GM06990 (cell line): ENCODE results near the gene LIMA1.

Experiments
- DNase-seq: peaks from one replicate; pipeline ENCODE4 v3.0.0-alpha.2; 2011; ENCODE audit not compliant: insufficient read length; ENCODE audit errors: extremely low read depth
- H3K27me3 ChIP-seq: replicated peaks from 2 replicates; pipeline ENCODE4 v1.6.0; 2011; ENCODE audit warnings: low read length; ENCODE audit not compliant: control insufficient read depth, insufficient read depth
- H3K36me3 ChIP-seq: 2 replicates; pipeline ENCODE4 v1.5.1; 2011; ENCODE audit warnings: low read length; ENCODE audit not compliant: control insufficient read depth, insufficient read depth
- H3K4me3 ChIP-seq: replicated peaks from 2 replicates; pipeline ENCODE4 v1.5.1; 2011; ENCODE audit warnings: low read depth, mild to moderate bottlenecking, control low read depth, low read length
- CTCF ChIP-seq: IDR thresholded peaks from 2 replicates; pipeline ENCODE4 v1.5.1; 2011; ENCODE audit warnings: low read length, control low read depth, mild to moderate bottlenecking, inconsistent platforms; ENCODE audit not compliant: insufficient read depth, poor library complexity, severe bottlenecking

The LIMA1 gene

DNA sequence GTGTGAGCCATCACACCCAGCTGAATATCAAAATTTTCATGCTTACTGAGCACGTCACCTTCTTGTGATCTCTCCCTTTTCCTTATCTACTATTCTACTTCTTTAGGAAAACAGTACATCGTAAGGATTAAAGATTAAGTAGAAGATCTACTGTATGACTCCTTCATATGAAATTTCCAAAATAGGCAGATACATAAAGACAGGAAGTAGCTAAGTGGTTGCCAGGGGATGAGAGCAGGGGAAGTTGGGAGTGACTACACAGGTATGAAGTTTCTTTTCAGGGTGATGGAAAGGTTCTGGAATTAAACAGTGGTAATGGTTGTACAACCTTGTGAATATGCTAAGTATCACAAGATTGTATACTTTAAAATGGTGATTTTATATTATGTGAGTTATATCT is 79.6 kb downstream of the LIMA1 start:
- no peak for TF ChIP-seq CTCF
- Histone ChIP-seq H3K27me3 (no peaks in the 10 kb centered on the region), H3K4me3 (no peak overlapping the region), H3K36me3 (peaks cover 11% of the 10 kb centered on the region)
- DNase-seq = no peak

- no peak for TF ChIP-seq CTCF
- no peak for DNase-seq
- no peaks in the 10 kb centered on the region for H3K27me3 ChIP-seq
- H3K36me3 ChIP-seq = peaks cover 13% of the 10 kb centered on the region
- no peak overlapping the region for H3K4me3 ChIP-seq
Observed at GRCh38 chr12:50201987-50202521, 81.3 kb downstream of the LIMA1 start.

GRCh38 chr12:50200552-50201273 is 82.6 kb downstream of the LIMA1 start:
- DNase-seq = no peak
- Histone ChIP-seq H3K36me3 (peaks cover 13% of the 10 kb centered on the region), H3K27me3 (no peaks in the 10 kb centered on the region), H3K4me3 (no peak overlapping the region)
- TF ChIP-seq CTCF = no peak

GRCh38 chr12:50198829-50199228 is 84.5 kb downstream of the LIMA1 start:
- TF ChIP-seq CTCF = no peak
- Histone ChIP-seq H3K36me3 (peaks cover 9% of the 10 kb centered on the region), H3K4me3 (no peak overlapping the region)

GRCh38 chr12:50197297-50197727 is 86.0 kb downstream of the LIMA1 start:
- Histone ChIP-seq H3K27me3 (no peaks in the 10 kb centered on the region), H3K4me3 (no peak overlapping the region), H3K36me3 (peaks cover 9% of the 10 kb centered on the region)
- no peak for DNase-seq
- TF ChIP-seq CTCF = no peak

More at GRCh38 chr12:50198829-50199228, 84.5 kb downstream of the LIMA1 start:
- H3K27me3 ChIP-seq = no peaks in the 10 kb centered on the region
- DNase-seq = no peak
